B cell (primary cell): ENCODE results near the gene TPSAB1. TPM values are rescaled to one million over a fixed set of nuclear protein-coding genes. Genes with fewer than 3 reads are reported as not detected.

Experiments used
- ATAC-seq: fragments of 200-7000 bp; cut with Tn5 transposase; one replicate; pipeline ENCODE4 v1.10.0; 2021; ENCODE audit warnings: low read depth, mild to moderate bottlenecking, moderate number of reproducible peaks, moderate library complexity
- CTCF ChIA-PET: fragments of 350-600 bp; sonication (Branson Sonifier 250); formaldehyde crosslinking; loops from one replicate; lab custom pipeline; 2021; ENCODE audit warnings: antibody characterized with exemption, inconsistent platforms; lab: Charles Lee
- POLR2A ChIA-PET: fragments of 350-600 bp; sonication (Branson Sonifier 250); formaldehyde crosslinking; loops from one replicate; lab custom pipeline; 2021; ENCODE audit warnings: antibody characterized with exemption; lab: Charles Lee
- DNase-seq: peaks from one replicate; pipeline ENCODE4 v3.0.0; 2013
- H2AFZ ChIP-seq: 2 replicates; pipeline ENCODE4 v1.6.1; 2012; ENCODE audit warnings: mild to moderate bottlenecking, low read depth, low read length; ENCODE audit not compliant: insufficient read depth, poor library complexity, severe bottlenecking
- H3K27ac ChIP-seq, 2 donors: 1 replicate in 1 of 2; 2 replicates in 1 of 2; pipeline ENCODE4 v1.5.1; 2012 to 2013; ENCODE audit warnings: low read length in 2 of 2, mild to moderate bottlenecking in 2 of 2, moderate library complexity in 1 of 2
- H3K27me3 ChIP-seq, 4 experiments: fragments of 200-600 bp in 1 of 4; sonication (generic) in 1 of 4; replicated peaks in 1 of 4; 1 replicate in 2 of 4; 2 replicates in 2 of 4; pipeline versions ENCODE4 v1.6.1 to v1.7.0; 2013 to 2016; ENCODE audit warnings: low read length in 3 of 4, mild to moderate bottlenecking in 2 of 4, mixed read lengths in 1 of 4, moderate library complexity in 1 of 4; ENCODE audit not compliant: insufficient read depth in 4 of 4, control insufficient read depth in 3 of 4; ENCODE audit errors: control extremely low read depth in 1 of 4
- H3K36me3 ChIP-seq, 2 experiments: replicated peaks in 1 of 2; 1 replicate in 1 of 2; 2 replicates in 1 of 2; pipeline versions ENCODE4 v1.6.1 to v1.7.1; 2013; ENCODE audit warnings: low read length in 1 of 2; ENCODE audit not compliant: insufficient read depth in 2 of 2, control insufficient read depth in 1 of 2; ENCODE audit errors: control extremely low read depth in 1 of 2, extremely low read depth in 1 of 2
- H3K4me1 ChIP-seq, 2 donors: fragments of 200-600 bp in 1 of 2; sonication (generic) in 1 of 2; 1 replicate in 1 of 2; 2 replicates in 1 of 2; pipeline versions ENCODE4 v1.5.1 to v1.6.1; 2013 to 2017; ENCODE audit warnings: low read length in 2 of 2; ENCODE audit not compliant: control insufficient read depth in 2 of 2, insufficient read depth in 2 of 2
- H3K4me2 ChIP-seq: replicated peaks from 2 replicates; pipeline ENCODE3; 2012; ENCODE audit warnings: mild to moderate bottlenecking, low read depth, low read length; ENCODE audit not compliant: poor library complexity, severe bottlenecking
- H3K4me3 ChIP-seq, 5 experiments: fragments of 200-600 bp in 1 of 5; sonication (generic) in 1 of 5; 1 replicate in 3 of 5; 2 replicates in 2 of 5; pipeline versions ENCODE4 v1.5.1 to v1.7.0; 2011 to 2016; ENCODE audit warnings: low read length in 4 of 5, mild to moderate bottlenecking in 4 of 5, low read depth in 2 of 5, control low read depth in 1 of 5, moderate library complexity in 1 of 5; ENCODE audit not compliant: insufficient read depth in 1 of 5; ENCODE audit errors: control extremely low read depth in 1 of 5, extremely low read depth in 1 of 5
- H3K79me2 ChIP-seq: fragments of 200-600 bp; sonication (generic); one replicate; pipeline ENCODE4 v1.6.0; 2016; ENCODE audit warnings: low read length; ENCODE audit not compliant: control insufficient read depth, insufficient read depth
- H3K9ac ChIP-seq: fragments of 200-600 bp; sonication (generic); 2 replicates; pipeline ENCODE4 v1.6.1; 2017; ENCODE audit warnings: mild to moderate bottlenecking, low read length, moderate library complexity
- H3K9me3 ChIP-seq, 3 donors: one replicate each; pipeline versions ENCODE4 v1.6.1 to v1.7.1; 2013; ENCODE audit warnings: low read length in 2 of 3; ENCODE audit not compliant: control insufficient read depth in 2 of 3, insufficient read depth in 1 of 3; ENCODE audit errors: control extremely low read depth in 1 of 3
- H4K20me1 ChIP-seq: 2 replicates; pipeline ENCODE4 v1.6.0; 2012; ENCODE audit warnings: mild to moderate bottlenecking, low read length; ENCODE audit not compliant: insufficient read depth, control insufficient read depth, poor library complexity, severe bottlenecking
- H3K27ac Mint-ChIP-seq: one replicate; pipeline ENCODE4 v1.8.0; 2021; ENCODE audit warnings: mixed read lengths
- H3K27me3 Mint-ChIP-seq: one replicate; pipeline ENCODE4 v1.8.0; 2021; ENCODE audit warnings: mixed read lengths
- H3K4me1 Mint-ChIP-seq: one replicate; pipeline ENCODE4 v1.8.0; 2021; ENCODE audit warnings: mixed read lengths
- H3K4me3 Mint-ChIP-seq: one replicate; pipeline ENCODE4 v1.8.0; 2021; ENCODE audit warnings: mixed read lengths
- H3K9me3 Mint-ChIP-seq: one replicate; pipeline ENCODE4 v1.8.0; 2022; ENCODE audit warnings: mixed read lengths; ENCODE audit not compliant: insufficient read depth
- EZH2 ChIP-seq: IDR thresholded peaks from 2 replicates; pipeline ENCODE4 v1.6.1; 2012; ENCODE audit warnings: borderline replicate concordance, low read depth, mild to moderate bottlenecking, moderate library complexity, low read length; ENCODE audit not compliant: insufficient read depth, poor library complexity, severe bottlenecking
- WGBS: methylation state at CpG from one replicate; pipeline ENCODE4 v1.1.5; 2013; ENCODE audit warnings: missing lambda C conversion rate; ENCODE audit not compliant: insufficient coverage; 5-methylcytosine and 5-hydroxymethylcytosine counted together
- intact Hi-C: fragments of 100-400 bp; cut with micrococcal nuclease; formaldehyde crosslinking; loops from one replicate; pipeline ENCODE4 v1.10.0; 2022
- polyA plus RNA-seq: library from polyadenylated mRNA; depleted of rRNA; stranded (reverse); fragments of >200 nt; gene quantifications from 2 replicates; pipeline ENCODE4 v1.2.3, GENCODE V29; 2012
- total RNA-seq, 2 donors: library from RNA; stranded (reverse); fragments of 120-200 nt in 1 of 2; gene quantifications; 1 replicate in 1 of 2; 2 replicates in 1 of 2; pipeline versions ENCODE4 v1.2.3 to v1.2.4, GENCODE V29; 2013 to 2022
- TF ChIP-seq, protein P1 (sequence below): fragments of 200-600 bp; IDR thresholded peaks from one replicate; pipeline ENCODE4 v1.8.0; 2022; ENCODE audit warnings: antibody characterized with exemption, mild to moderate bottlenecking

TPSAB1 gene
- total and polyA plus RNA-seq, 2 donors (not counting 1 experiment from before 2014, with no cell fraction given): not detected

DNA sequence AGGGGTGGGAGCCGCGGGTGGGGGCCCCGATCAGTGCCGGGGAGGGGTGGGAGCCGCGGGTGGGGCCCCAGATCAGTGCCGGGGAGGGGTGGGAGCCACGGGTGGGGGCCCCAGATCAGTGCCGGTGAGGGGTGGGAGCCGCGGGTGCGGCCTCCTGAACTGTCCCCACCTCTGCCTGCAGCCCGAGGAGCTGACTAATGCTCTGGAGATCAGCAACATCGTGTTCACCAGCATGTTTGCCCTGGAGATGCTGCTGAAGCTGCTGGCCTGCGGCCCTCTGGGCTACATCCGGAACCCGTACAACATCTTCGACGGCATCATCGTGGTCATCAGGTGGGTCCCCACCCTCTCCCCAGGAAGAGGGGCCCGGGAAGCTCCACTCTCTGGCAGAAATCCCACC, 35.6 kb upstream of the TPSAB1 start:
- WGBS: 91% methylated on average over 15 of the region's 21 CpGs
- Histone ChIP-seq H3K4me2 (no peak overlapping the region), H3K27me3 (no peaks in the 10 kb centered on the region), H2AFZ (no peak overlapping the region), H3K79me2 (no peaks in the 10 kb centered on the region), H4K20me1 (no peaks in the 10 kb centered on the region), H3K27ac (no peak overlapping the region), H3K4me3 (no peak overlapping the region), H3K4me1 (no peaks in the 10 kb centered on the region), H3K36me3 (no peaks in the 10 kb centered on the region), H3K9ac (no peak overlapping the region), H3K9me3 (no peaks in the 10 kb centered on the region)
- no peak for DNase-seq
- Mint-ChIP-seq H3K27me3 (no peaks in the 10 kb centered on the region), H3K27ac (no peak overlapping the region), H3K4me1 (no peaks in the 10 kb centered on the region), H3K9me3 (no peaks in the 10 kb centered on the region), H3K4me3 (no peak overlapping the region)
- ATAC-seq: no peak
- ChIA-PET CTCF (no interaction called here), POLR2A (no interaction called here)
- intact Hi-C loops: no loop called here
- TF ChIP-seq, protein P1, sequence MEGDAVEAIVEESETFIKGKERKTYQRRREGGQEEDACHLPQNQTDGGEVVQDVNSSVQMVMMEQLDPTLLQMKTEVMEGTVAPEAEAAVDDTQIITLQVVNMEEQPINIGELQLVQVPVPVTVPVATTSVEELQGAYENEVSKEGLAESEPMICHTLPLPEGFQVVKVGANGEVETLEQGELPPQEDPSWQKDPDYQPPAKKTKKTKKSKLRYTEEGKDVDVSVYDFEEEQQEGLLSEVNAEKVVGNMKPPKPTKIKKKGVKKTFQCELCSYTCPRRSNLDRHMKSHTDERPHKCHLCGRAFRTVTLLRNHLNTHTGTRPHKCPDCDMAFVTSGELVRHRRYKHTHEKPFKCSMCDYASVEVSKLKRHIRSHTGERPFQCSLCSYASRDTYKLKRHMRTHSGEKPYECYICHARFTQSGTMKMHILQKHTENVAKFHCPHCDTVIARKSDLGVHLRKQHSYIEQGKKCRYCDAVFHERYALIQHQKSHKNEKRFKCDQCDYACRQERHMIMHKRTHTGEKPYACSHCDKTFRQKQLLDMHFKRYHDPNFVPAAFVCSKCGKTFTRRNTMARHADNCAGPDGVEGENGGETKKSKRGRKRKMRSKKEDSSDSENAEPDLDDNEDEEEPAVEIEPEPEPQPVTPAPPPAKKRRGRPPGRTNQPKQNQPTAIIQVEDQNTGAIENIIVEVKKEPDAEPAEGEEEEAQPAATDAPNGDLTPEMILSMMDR: no peak
- no peak for TF ChIP-seq EZH2

DNA sequence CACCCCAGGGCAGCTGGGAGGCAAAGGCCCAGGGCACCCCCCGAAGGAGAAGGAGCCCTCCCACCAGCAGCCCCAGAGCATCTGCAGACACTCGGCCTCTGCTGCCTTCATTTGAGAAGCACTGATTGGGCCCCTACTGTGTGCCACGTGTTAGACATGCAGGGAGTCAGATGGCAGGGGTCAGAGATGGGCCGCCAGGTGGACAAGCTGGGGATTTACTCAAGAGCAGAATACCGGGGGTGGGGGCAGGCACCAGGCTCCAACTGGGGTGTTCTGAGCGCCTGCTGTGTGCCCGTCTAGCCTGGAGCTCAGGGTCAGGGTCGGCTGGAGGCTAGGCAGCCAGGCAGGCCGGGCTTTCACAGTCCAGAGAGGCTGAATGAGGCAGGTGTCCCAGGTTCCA, 34.2 kb upstream of the TPSAB1 start:
- intact Hi-C loops: no loop called here
- no peaks in the 10 kb centered on the region for H3K9me3 ChIP-seq
- ATAC-seq (no peak), DNase-seq (no peak)
- H3K27ac ChIP-seq: no peak overlapping the region
- H3K27me3 Mint-ChIP-seq: no peaks in the 10 kb centered on the region
- WGBS: 80% methylated on average over 8 of the region's 9 CpGs
- H3K9ac ChIP-seq: no peak overlapping the region
- H4K20me1 ChIP-seq: no peaks in the 10 kb centered on the region
- no peak overlapping the region for H2AFZ ChIP-seq
- no peak overlapping the region for H3K4me3 ChIP-seq
- CTCF ChIA-PET: no interaction called here
- H3K27ac Mint-ChIP-seq: no peak overlapping the region
- H3K27me3 ChIP-seq: no peaks in the 10 kb centered on the region
- no peak overlapping the region for H3K4me2 ChIP-seq
- no peaks in the 10 kb centered on the region for H3K36me3 ChIP-seq
- TF ChIP-seq, protein P1: no peak
- no peak for TF ChIP-seq EZH2
- no peaks in the 10 kb centered on the region for H3K4me1 ChIP-seq
- no peaks in the 10 kb centered on the region for H3K9me3 Mint-ChIP-seq
- H3K4me1 Mint-ChIP-seq: no peaks in the 10 kb centered on the region
- no peaks in the 10 kb centered on the region for H3K79me2 ChIP-seq
- no peak overlapping the region for H3K4me3 Mint-ChIP-seq
- POLR2A ChIA-PET: no interaction called here
